GM19240 (cell line): Measurements from ENCODE around the gene FMO2.

Source experiments
- DNase-seq: peaks from one replicate; pipeline ENCODE4 v3.0.0; 2011; ENCODE audit warnings: low spot score; ENCODE audit not compliant: insufficient read length

FMO2 gene, protein sequence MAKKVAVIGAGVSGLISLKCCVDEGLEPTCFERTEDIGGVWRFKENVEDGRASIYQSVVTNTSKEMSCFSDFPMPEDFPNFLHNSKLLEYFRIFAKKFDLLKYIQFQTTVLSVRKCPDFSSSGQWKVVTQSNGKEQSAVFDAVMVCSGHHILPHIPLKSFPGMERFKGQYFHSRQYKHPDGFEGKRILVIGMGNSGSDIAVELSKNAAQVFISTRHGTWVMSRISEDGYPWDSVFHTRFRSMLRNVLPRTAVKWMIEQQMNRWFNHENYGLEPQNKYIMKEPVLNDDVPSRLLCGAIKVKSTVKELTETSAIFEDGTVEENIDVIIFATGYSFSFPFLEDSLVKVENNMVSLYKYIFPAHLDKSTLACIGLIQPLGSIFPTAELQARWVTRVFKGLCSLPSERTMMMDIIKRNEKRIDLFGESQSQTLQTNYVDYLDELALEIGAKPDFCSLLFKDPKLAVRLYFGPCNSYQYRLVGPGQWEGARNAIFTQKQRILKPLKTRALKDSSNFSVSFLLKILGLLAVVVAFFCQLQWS

DNA sequence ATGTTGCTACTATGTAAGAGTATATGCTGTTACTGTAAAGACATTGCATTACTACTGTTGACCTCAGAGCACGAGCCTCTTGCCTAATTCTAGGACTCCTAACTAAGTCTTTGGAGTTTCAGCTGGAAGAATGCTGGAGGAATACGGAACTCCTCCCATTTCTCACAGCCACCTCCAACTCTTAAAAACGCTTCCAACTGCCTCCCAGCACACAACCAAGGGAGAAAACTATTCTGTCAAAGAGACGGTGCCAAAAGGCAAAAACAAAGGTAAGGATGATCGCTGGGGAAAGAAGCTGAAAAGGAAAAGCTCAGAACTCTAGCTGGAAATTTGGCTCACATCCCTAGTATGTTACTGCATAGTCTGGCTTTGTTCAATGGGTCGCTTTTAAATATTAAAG lies at the start of gene FMO2:
TSS of gene FMO2 (plus strand) at position 210 of the 400 bp plus-strand sequence. CDS start 414 bp downstream, outside the sequence.
- no peak for DNase-seq

DNA sequence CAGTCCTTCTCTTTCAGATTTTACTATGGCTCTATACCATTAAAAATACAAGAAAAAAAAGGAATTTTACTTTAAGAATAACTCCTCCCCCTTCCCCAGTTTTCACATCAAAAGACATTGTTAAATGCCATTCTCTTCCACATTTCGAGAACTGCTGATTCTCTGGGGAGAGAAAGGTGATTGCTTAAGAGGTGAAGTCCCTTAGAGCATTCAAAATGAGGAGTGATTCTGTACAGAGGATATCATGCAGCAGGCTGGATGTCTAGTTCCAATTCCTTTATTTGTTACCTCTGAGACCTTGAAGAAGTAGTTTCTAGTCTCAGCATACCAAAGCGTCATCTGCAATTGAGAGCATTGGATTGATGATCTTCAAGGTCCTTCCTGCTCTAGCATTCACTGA lies 47.5 kb upstream of the FMO2 start:
- DNase-seq = no peak

DNA sequence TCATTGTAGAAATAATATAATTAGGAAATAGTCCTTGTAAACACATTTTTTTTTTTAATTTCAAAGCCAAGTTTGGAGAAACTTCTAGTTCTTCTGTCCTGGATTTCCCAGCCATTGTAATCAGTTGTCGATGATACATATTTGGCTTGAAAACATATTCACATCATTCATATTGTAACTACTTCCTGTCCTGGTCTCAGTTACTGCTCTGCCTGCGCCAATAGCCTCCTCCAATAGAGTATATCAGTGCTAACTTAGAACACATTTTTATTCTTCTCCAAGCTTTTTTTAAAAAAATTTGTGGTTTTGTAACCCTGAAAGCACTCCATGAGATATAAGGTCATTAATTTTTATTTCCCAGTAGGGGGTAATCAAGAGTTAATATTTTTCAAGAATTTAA lies 46.1 kb upstream of the FMO2 start:
- no peak for DNase-seq

DNA sequence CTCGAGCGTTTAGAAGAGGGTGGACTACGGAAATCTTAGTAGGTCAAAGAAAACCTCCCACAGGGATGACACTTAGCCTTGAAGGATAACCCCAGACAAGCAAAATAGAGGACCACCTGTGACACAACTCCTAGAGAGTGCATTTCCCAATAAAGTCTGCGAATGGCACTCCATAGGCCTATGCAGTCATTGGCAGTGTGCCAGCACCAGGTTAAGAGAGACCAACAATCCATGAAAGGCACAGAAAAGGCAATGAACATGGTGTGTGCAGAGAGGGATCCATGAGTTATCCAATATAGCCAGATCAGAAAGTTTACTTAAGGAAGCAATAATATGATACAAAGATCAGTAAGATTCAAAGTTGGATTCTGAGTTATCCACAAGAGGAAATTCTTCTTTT lies 45.2 kb upstream of the FMO2 start:
- no peak for DNase-seq

DNA sequence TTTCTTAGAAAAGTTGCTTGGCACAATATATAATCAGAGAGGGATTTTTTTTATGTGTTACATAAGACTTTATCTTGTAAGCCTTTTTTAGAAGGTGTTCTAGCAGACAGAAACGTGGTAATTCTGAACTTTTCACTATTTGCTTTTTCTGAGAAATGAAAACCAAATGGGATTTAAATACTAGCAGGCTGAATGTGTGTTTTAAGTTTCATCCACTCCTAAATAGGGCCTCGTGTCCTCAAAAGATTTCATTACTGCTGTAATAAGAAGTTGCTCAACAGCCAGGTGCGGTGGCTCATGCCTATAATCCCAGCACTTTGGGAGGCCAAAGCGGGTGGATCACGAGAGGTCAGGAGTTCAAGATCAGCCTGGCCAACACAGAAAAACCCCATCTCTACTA lies 44.7 kb upstream of the FMO2 start:
- DNase-seq = no peak

DNA sequence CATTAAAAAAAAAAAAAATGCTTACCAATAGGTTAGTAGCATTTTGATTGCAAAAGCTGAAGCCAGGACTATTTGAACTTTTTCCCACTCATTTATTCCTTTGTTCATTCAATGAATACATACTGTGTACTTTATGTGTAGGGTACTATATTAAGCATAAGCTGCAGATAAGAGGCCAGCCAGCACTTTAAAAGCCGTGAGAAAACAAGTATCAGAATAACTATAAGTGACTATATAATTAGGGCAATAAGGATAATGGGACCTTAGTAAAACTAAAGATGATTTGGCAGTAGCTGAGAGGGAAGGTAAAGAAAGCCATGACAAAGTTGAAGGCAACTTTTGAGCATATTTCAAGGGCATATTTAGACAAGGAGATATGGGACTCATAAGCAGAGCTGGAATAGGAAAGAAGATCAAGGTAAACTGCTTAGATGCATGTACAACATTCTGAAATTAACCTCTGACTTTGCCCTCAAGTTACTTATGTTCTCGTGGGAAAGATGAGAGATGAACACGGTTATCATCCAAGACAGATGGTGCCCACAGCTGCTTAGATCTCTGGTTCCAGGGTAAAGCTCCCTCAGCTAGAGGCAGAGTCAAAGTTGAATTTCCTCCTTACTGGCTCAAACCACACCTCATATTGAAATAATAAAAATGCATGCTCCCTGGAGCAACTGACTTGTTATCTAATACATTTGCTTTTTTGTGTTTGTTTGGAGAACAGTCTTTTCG lies 44.0 kb upstream of the FMO2 start:
- no peak for DNase-seq

DNA sequence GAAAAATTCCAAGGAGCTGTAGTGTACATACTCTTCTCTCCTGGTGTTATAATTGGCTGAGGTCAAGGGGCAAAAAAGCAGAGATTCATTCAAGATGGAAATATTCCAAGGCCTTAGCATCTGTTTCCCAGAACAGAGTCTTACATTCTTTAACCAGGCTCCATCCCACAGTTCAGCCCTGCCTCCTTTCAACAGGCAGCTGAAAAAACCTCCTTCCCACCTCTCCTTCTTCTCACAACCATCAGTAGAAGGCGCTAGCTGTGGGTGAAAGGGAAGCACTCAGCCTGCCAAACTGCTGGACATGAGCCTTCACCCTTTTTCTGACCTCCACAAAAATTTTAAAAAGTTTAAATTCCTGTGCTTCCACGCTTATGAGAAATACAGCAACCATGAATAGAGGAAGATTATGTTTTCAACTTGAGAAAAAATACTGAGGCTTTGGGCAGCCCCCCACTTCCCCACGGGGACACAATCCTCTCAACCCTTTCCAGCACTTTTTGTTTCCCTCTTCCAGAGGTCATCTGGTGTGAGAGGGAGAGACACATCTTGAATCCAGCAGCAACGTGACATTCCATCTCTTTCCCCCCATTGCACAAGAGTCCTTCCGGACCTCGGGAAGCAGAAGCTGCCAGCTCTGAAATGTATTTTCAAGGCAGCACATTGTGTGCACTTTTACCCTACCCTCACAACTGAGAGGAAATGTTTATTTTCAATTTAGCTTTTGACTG lies 43.2 kb upstream of the FMO2 start:
- DNase-seq = no peak

DNA sequence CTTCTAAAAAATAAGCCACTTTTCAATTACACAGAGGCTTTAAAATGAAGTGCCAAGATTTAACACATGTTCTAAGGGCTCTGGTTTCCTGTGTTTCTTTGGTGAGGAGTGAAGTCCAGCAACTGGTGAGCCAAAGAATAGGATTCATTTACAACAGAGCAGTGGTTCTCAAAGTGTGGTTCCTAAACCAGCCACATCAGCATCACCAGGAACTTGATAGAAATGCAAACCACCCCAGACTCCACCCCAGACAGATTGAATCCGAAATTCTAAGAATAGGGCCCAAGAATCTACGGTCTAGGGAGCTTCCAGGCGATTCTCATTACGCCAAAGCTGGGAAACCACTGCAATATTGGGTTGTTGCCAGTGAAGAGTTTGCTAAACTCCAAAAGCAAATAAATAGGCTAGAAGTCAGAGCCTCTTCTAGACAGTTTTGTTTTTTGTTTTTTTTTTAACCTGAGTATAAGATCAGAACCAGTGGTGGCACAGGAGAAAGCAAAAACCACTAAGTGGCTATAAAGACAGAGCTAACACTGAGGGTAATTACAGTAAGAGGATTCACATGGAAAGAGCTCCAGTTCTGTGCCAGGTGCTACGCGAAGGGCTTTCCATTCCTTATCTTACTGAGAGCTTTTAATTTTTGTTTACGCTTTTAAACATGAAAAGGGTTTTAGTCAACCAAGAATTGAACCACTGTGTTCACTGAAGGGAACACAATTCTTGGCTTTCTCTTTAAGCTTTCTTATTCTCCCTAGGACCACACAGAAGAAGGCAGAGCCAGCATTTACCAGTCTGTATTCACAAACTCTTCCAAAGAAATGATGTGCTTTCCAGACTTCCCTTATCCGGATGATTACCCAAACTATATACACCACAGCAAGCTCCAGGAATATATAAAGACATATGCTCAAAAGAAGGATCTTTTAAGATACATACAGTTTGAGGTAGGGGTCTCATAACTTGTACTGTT lies 42.4 kb upstream of the FMO2 start:
- no peak for DNase-seq

DNA sequence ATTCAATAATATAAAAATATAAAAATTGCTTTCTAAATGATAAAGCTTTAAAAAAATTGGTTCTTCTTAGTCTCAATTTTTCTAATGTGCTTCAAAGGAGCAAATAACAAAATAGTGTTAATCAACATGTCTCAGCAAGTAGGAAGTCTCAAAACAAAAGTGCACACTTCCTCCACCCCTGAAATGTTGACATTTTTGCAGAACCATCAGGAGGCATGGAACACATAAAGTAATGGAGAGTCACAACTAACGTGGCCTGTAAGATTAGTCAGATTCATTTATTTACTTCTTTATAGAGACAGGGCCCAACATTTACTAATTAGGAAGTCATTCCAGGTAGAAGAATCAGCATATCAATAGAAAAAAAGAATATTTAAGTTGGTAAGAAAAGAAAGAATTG lies 34.9 kb upstream of the FMO2 start:
- DNase-seq = no peak

DNA sequence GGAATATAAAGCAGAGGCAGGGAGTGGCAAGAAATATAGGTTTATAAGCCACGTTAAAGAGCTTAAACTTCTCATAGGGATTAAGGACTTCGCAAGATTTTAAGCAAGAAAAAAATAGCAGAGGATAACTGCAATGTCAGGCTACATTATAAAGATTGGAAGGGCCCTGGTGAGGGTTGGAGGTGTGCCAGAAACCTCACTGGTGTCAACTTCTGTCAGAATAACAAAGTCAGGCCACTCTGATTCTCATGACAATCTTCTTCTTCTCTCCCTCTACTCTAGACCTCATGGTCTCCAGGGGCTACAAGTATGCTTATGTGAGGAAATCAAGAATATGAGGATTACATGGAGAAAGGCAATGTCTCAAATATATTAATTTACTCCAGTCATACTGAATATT lies 32.6 kb upstream of the FMO2 start:
- no peak for DNase-seq

DNA sequence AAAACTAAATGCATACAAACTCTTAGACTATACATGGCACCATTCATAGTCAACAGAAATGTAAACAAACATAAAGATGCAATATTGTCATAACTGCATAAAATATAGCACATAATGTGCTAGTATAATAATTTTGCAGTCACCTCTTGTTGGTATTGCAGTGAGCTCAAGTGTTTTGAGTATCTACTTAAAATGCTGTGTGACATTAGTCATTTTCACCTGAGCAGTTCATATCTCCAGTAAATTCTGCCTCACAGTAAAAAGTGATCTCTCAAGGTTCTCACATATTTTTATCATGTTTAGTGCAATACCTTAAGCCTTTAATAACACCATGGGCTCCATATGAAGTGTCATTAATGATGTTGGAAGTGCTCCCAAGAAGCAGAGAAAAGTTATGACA lies 29.6 kb upstream of the FMO2 start:
- no peak for DNase-seq

DNA sequence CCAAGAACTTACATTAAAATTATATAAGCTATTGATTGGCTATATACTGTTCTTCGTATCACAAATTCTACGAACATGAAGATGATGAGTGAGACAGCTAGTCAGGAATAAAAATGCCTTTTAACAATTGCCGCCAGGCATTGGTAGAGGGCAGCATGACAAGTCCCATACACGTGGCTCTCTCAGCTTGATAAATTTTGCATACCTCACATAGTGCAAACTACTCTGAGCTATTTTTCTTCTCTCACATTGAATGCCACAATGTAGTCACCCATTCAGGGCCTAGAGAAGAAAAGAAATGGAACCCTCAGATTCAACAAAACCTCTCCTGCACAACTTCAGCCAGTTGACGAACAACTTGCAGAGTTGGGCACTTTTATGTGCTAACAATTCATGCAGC lies 27.0 kb upstream of the FMO2 start:
- no peak for DNase-seq

DNA sequence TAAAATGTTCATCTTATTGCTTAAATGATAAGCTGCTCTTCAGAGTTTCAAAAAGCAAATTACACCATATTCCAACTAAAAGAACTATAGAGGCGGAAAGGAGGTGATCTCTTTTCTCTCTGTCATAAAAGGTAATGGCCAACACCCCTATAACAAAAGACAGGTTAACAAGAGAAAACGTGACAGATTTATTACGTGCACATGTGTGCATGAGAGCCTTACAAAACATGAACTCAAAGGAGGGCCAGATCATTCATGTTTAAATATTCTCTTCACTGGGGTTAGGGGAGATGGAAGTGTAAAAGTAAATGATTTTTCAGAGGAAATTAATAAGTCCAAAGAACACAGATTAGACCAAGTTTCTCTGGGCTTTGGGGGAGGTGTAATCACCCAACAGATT lies 26.5 kb upstream of the FMO2 start:
- DNase-seq = no peak

DNA sequence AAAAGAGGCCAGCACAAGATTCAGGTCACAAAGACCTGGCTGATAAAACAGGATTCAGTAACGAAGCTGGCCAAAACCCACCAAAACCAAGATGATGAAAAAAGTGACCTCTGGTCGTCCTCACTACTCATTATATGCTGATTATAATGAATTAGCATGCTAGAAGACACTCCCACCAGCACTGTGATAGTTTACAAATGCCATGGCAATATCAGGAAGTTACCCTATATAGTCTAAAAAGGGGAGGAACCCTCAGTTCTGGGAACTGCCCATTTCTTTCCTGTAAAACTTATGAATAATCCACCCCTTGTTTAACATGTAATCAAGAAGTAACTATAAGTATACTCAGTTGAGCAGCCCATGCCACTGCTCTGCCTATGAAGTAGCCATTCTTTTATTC lies 26.0 kb upstream of the FMO2 start:
- DNase-seq = no peak

DNA sequence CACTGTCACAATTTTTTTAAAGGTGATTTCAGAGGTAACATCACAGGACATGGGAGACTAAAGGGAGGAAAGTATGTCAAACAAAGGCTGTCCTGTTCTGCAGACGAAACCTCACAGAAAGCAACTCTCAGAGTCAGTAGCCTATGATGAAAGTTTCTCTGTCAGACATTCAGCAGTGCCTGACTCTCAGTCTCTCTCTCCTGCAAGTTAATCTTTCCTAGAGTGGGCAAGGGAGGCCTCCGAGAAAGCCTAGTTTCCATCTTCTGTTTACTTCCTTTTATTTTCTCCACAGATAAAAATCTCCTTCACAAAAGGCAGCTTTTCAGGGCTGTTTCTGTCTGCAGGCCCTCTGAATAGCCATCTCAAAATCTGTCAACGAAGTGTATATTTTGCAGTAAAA lies 24.9 kb upstream of the FMO2 start:
- no peak for DNase-seq

DNA sequence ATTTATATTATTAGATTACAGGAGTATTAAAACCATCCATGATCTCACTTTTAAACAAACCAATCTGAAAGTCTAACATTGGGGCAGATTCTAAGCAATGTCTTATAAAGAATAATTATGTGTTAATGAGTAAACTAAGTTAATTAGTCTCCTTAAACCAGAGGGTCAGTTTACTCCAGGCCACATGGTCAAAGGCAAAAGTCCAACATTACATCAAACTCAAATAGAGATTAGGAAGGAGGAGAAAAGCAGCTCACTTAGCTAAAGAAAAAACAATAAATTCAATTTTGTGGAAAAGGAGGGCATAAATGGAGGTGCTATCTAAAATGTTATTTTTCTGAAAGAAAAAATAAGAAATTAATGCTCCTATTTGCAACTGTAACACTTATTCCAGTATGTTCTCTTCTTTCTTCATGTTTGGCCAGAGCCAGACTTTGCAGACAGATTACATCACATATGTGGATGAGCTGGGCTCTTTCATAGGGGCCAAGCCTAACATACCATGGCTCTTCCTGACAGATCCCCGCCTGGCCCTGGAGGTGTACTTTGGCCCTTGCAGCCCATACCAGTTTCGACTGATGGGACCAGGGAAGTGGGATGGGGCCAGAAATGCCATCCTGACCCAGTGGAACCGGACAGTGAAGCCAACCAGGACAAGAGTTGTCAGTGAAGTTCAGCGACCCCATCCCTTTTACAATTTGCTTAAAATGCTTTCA lies 24.3 kb upstream of the FMO2 start:
- DNase-seq = no peak

DNA sequence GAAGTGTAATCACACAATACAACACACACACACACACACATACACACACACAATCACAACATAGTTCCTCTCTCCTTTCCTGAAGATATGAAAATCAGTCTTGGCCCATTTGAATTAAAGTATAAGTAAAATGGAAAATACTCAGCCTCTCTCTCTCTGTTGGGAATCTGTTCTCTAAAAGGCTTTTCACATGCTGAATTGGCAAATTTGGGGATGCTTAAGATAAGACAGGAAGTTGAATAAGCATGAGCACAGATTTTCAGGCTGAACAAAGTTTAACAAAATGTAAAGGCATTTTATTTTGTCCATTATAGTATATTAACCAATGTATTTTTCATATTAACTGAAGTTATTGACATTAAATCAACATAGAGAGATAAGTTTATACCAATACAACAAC lies 23.7 kb upstream of the FMO2 start:
- no peak for DNase-seq

DNA sequence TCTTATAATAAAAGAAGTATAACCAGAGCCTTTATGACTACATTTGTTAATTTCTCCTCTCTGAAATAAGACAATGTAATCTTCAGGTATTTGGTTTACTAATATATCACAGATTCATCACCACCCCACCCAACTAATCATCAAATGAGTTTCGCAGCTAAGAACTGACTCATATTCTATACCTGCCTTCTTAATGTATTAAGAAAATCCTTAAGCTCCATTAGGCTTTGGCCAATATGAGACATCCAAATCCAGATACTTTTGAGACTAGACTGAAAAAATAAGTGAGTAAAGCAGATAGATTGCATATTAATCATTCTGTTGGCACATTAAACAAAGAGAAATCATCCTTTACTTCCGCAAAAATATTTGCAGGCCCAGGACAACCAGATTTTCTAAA lies 18.7 kb upstream of the FMO2 start:
- no peak for DNase-seq

DNA sequence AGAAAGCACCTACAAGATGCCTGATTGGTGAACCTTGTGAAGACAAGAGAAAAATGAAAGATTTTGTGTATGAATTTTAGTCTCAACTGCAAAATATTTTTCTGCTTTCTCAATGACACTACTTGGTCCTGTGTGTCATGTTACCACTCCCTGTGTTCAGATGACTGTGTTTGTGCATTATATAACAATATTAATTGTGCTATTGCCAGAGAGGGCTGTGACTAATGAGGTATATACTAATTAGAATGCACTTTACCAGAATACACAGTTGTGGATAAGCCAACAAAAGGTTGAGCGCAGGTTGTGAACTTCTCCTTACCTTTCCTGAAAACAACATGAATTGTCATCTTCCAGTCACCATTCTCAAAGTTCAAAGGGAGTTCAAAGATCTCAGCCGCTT lies 17.3 kb upstream of the FMO2 start:
- DNase-seq = no peak

DNA sequence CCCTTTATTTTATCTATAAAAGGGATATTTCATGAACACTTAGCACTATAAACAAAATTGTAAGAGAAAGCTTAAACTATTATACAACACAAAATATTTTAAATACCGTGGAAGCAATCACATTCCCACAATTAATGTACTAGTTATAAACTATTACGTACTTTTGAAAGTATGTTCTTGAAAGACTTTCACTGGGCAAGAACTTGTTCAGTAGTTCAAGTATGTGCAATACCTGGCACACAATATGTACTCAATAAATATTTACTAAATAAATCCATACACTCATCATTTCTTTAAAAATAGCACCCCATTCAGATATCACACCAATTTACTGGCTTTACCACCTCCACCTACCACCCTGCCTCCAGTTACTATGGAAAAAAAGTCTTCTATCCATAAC lies 12.6 kb upstream of the FMO2 start:
- DNase-seq = no peak
